ENCODE measurements around the gene ARL6IP4. TPM values are rescaled to one million over a fixed set of nuclear protein-coding genes. Genes with fewer than 3 reads are reported as not detected.

The ARL6IP4 gene
- total RNA-seq, 1 experiment from 2014 or later: 132 TPM

GRCh38 chr12:122944605-122945592 lies 35.6 kb upstream of the ARL6IP4 start:
- H2BK120ac ChIP-seq (ENCODE audit: low read depth, low read length, poor library complexity, severe bottlenecking): no peak overlapping the region
- H3K79me1 ChIP-seq (ENCODE audit: insufficient read depth, low read depth, low read length, poor library complexity, severe bottlenecking): no peaks in the 10 kb centered on the region
- Mint-ChIP-seq H3K4me1 (peaks cover 0 to 14% of the 10 kb centered on the region in 2 experiments; a peak in 2 of 4 replicates), H3K4me3 (no peak overlapping the region), H3K36me3 (ENCODE audit: insufficient read depth in 1 of 3, low read depth in 3 of 3) (no peaks in the 10 kb centered on the region), H3K9me3 (no peaks in the 10 kb centered on the region), H3K27me3 (ENCODE audit: low read depth) (peaks cover 65% of the 10 kb centered on the region), H3K27ac (no peak overlapping the region; a peak in 1 of 7 replicates)
- WGBS (ENCODE audit: extremely low coverage, insufficient read length, low lambda C conversion rate): no CpG with 5 or more reads among the region's 14 CpGs
- no peak overlapping the region for H4K91ac ChIP-seq (ENCODE audit: insufficient read length, low read depth, low read length)
- H2AK5ac ChIP-seq (ENCODE audit: insufficient read length, low read length): no peak overlapping the region
- no peak overlapping the region for H3T11ph ChIP-seq (ENCODE audit: low read length)
- H2BK20ac ChIP-seq (ENCODE audit: low read depth, low read length, poor library complexity, severe bottlenecking): no peak overlapping the region
- H3K4ac ChIP-seq (ENCODE audit: low read depth, low read length): no peak overlapping the region
- H4K8ac ChIP-seq (replicated peaks; ENCODE audit: insufficient read length, low read depth, low read length): no peak overlapping the region
- H3K18ac ChIP-seq (ENCODE audit: insufficient read length, low read depth, low read length): no peak overlapping the region
- no peaks in the 10 kb centered on the region for H3K79me2 ChIP-seq (ENCODE audit: insufficient read depth, low read length)
- TF ChIP-seq CTCF (conservative IDR thresholded peaks at IDR 0.05): no peak
- no peak overlapping the region for H2BK15ac ChIP-seq (ENCODE audit: low read depth, low read length)
- H2BK12ac ChIP-seq (ENCODE audit: insufficient read length, low read depth, low read length): no peak overlapping the region
- no peak overlapping the region for H3K56ac ChIP-seq (ENCODE audit: insufficient read length, low read depth, low read length)
- DNase-seq: no peak
- peaks cover 3% of the 10 kb centered on the region for H4K20me1 ChIP-seq (ENCODE audit: control insufficient read depth, insufficient read depth, insufficient read length)
- no peaks in the 10 kb centered on the region for H3K27me3 ChIP-seq (ENCODE audit: insufficient read depth, low read length)
- H2AFZ ChIP-seq (ENCODE audit: low read length): no peak overlapping the region
- no peak overlapping the region for H4K5ac ChIP-seq (ENCODE audit: insufficient read length, low read depth, low read length)
- no peaks in the 10 kb centered on the region for H3K9me3 ChIP-seq (ENCODE audit: control insufficient read depth, low read depth, low read length)
- no peaks in the 10 kb centered on the region for H3K4me1 ChIP-seq (ENCODE audit: insufficient read depth, low read length)
- no peak overlapping the region for H3K27ac ChIP-seq (ENCODE audit: insufficient read length, low read depth, low read length)
- no peak overlapping the region; the same call in 1 of the 2 replicates for H3K14ac ChIP-seq (ENCODE audit: insufficient read depth, low read length)
- H3K23ac ChIP-seq (ENCODE audit: insufficient read length, low read depth, low read length): no peak overlapping the region
- H3K4me2 ChIP-seq (ENCODE audit: insufficient read depth, insufficient read length, low read length): no peak overlapping the region
- no peak overlapping the region for H3K9ac ChIP-seq (ENCODE audit: extremely low read depth, insufficient read length, low read length)
- no peak overlapping the region for H2BK5ac ChIP-seq (ENCODE audit: insufficient read length, low read length)
- H3K23me2 ChIP-seq (ENCODE audit: insufficient read length, low read depth, low read length, poor library complexity, severe bottlenecking): no peaks in the 10 kb centered on the region
